GM23338 (cell line): Measurements from ENCODE around the gene ARRB1. TPM values are rescaled to one million over a fixed set of nuclear protein-coding genes. Genes with fewer than 3 reads are reported as not detected.

Experiments used
- ATAC-seq: fragments of 200-7000 bp; cut with Tn5 transposase; 3 replicates; pipeline ENCODE4 v1.9.1; 2020
- DNase-seq: peaks from one replicate; pipeline ENCODE4 v3.0.0-alpha.2; 2015; ENCODE audit warnings: low spot score
- H2AFZ ChIP-seq: fragments of 200-600 bp; sonication (generic); 2 replicates; pipeline ENCODE4 v1.8.0; 2016; ENCODE audit warnings: antibody characterized with exemption, mild to moderate bottlenecking, moderate library complexity
- H3F3A ChIP-seq: fragments of 200-600 bp; sonication (generic); replicated peaks from 2 replicates; pipeline ENCODE4 v1.8.0; 2017; ENCODE audit warnings: antibody characterized with exemption, mixed run types, low read depth
- H3K27ac ChIP-seq: fragments of 200-600 bp; sonication (generic); 2 replicates; pipeline ENCODE4 v1.6.1; 2016; ENCODE audit warnings: low read depth
- H3K27me3 ChIP-seq: fragments of 200-600 bp; sonication (generic); 2 replicates; pipeline ENCODE4 v1.8.0; 2016; ENCODE audit warnings: mild to moderate bottlenecking, mixed run types, moderate library complexity; ENCODE audit not compliant: insufficient read depth
- H3K36me3 ChIP-seq: fragments of 200-600 bp; sonication (generic); 2 replicates; pipeline ENCODE4 v1.8.0; 2016; ENCODE audit warnings: mild to moderate bottlenecking; ENCODE audit not compliant: insufficient read depth
- H3K4me1 ChIP-seq: fragments of 200-600 bp; sonication (generic); 2 replicates; pipeline ENCODE4 v1.8.0; 2016; ENCODE audit warnings: mild to moderate bottlenecking, moderate library complexity; ENCODE audit not compliant: insufficient read depth
- H3K4me2 ChIP-seq: fragments of 200-600 bp; sonication (generic); 2 replicates; pipeline ENCODE4 v1.7.1; 2017; ENCODE audit warnings: mixed run types
- H3K4me3 ChIP-seq: fragments of 200-600 bp; sonication (generic); 2 replicates; pipeline ENCODE4 v1.6.1; 2016; ENCODE audit warnings: mixed run types
- H3K79me2 ChIP-seq: fragments of 200-600 bp; sonication (generic); replicated peaks from 2 replicates; pipeline ENCODE4 v1.8.0; 2017; ENCODE audit warnings: mild to moderate bottlenecking; ENCODE audit not compliant: insufficient read depth
- H3K9me2 ChIP-seq: fragments of 200-600 bp; sonication (generic); 2 replicates; pipeline ENCODE4 v1.8.0; 2017; ENCODE audit not compliant: insufficient read depth
- H4K20me1 ChIP-seq: fragments of 200-600 bp; sonication (generic); replicated peaks from 2 replicates; pipeline ENCODE4 v1.8.0; 2017; ENCODE audit warnings: mild to moderate bottlenecking; ENCODE audit not compliant: insufficient read depth
- H3K27ac Mint-ChIP-seq: 2 replicates; pipeline ENCODE4 v1.8.0; 2020; ENCODE audit warnings: inconsistent platforms, mild to moderate bottlenecking, moderate library complexity, mixed read lengths
- H3K27me3 Mint-ChIP-seq: 3 replicates; pipeline ENCODE4 v1.8.0; 2022; ENCODE audit warnings: low read depth, mild to moderate bottlenecking, moderate library complexity, mixed read lengths, inconsistent platforms; ENCODE audit not compliant: insufficient read depth, poor library complexity
- H3K36me3 Mint-ChIP-seq: 3 replicates; pipeline ENCODE4 v1.8.0; 2021; ENCODE audit warnings: low read depth, mild to moderate bottlenecking, inconsistent platforms, moderate library complexity, mixed read lengths
- H3K4me1 Mint-ChIP-seq: 3 replicates; pipeline ENCODE4 v1.8.0; 2020; ENCODE audit warnings: mild to moderate bottlenecking, inconsistent platforms, mixed read lengths
- H3K4me3 Mint-ChIP-seq: 3 replicates; pipeline ENCODE4 v1.8.0; 2021; ENCODE audit warnings: moderate library complexity, mild to moderate bottlenecking, inconsistent platforms, mixed read lengths
- H3K9me3 Mint-ChIP-seq: 3 replicates; pipeline ENCODE4 v1.8.0; 2020; ENCODE audit warnings: moderate library complexity, mild to moderate bottlenecking, inconsistent platforms, mixed read lengths
- CTCF ChIP-seq, 2 experiments: fragments of 200-600 bp in 1 of 2; sonication (generic) in 1 of 2; conservative IDR thresholded peaks; 2 replicates each; pipeline versions ENCODE4 v1.5.1 to v1.6.1; 2016 to 2017; ENCODE audit warnings: antibody characterized with exemption in 2 of 2, low read depth in 2 of 2, mild to moderate bottlenecking in 2 of 2, moderate library complexity in 1 of 2
- EZH2 ChIP-seq: fragments of 200-600 bp; sonication (generic); IDR thresholded peaks from one replicate; pipeline ENCODE4 v1.8.0; 2017; ENCODE audit warnings: antibody characterized with exemption, mild to moderate bottlenecking, low read depth; ENCODE audit not compliant: unreplicated experiment
- NANOG ChIP-seq: IDR thresholded peaks from 2 replicates; pipeline ENCODE4 v1.6.1; 2016; ENCODE audit warnings: antibody characterized with exemption, borderline replicate concordance
- POLR2AphosphoS5 ChIP-seq: IDR thresholded peaks from 2 replicates; pipeline ENCODE4 v1.6.1; 2016; ENCODE audit warnings: antibody characterized with exemption, low read depth
- ZNF114 ChIP-seq: fragments of 250-450 bp; sonication (Bioruptor Pico); IDR thresholded peaks from 2 replicates; pipeline ENCODE4 v1.5.0; 2020; ENCODE audit warnings: mild to moderate bottlenecking, moderate library complexity
- ZNF331 ChIP-seq: fragments of 250-450 bp; sonication (Bioruptor Pico); IDR thresholded peaks from 2 replicates; pipeline ENCODE4 v1.5.0; 2020; ENCODE audit warnings: low read depth, mild to moderate bottlenecking, moderate library complexity
- polyA plus RNA-seq: library from polyadenylated mRNA; unstranded; fragments of >200 nt; fragmentation: Nextera tagmentation; extraction: Ambion mirVana; gene quantifications from 2 replicates; pipeline ENCODE4 v1.2.1, GENCODE V29; 2016
- total RNA-seq: library from RNA; depleted of rRNA; stranded (reverse); fragments of >200 nt; shearing (Covaris generic); gene quantifications from 2 replicates; pipeline ENCODE4 v1.2.3, GENCODE V29; 2014

ARRB1 gene
- total and polyA plus RNA-seq, 2 experiments from 2014 or later, result 6.3 to 11.1 TPM

DNA sequence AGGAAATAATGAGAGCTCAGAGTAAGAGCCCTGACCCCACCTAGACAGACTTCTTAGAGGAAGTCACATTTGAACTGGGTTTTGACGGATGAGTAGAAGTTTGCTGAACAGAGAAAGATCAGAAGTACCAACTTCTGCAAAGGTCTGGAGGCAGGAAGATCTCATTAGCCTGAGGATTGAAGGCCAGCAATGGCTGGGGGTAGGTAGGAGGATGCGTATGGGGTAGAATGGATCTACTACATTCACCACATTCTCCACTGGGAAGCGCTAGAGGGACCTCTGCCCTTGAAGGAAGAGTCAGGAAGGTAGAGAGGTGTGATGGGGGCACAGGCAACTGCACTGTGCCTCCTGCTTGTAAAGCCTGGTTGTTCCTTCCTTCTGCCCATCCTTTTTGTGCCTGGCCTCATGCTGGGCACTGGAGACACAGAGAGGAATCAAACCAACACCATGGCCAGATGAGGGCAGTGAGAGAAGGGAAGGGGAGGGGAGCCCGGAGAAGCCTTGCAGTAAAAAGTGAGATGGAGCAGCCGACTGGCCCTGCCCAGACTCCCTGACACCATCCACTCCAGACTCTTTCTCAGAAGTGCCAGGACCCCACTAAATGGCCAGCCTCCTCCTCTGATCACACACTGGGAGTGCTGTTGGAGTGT is 106.0 kb downstream of the ARRB1 start:
- no peak overlapping the region for H3K27ac Mint-ChIP-seq
- H3K4me1 ChIP-seq, result no peaks in the 10 kb centered on the region
- H3K36me3 ChIP-seq, result no peaks in the 10 kb centered on the region
- H4K20me1 ChIP-seq, result no peaks in the 10 kb centered on the region
- H3K9me2 ChIP-seq, result 0 out of 2 replicates have a peak, but pooled peaks cover 2% of the 10 kb centered on the region
- H2AFZ ChIP-seq, result no peak overlapping the region
- ATAC-seq (peak; percentile 50), DNase-seq (peak; percentile 72)
- H3K4me1 Mint-ChIP-seq, result peaks cover 5% of the 10 kb centered on the region; the same call in 2 of the 3 replicates
- no peak overlapping the region for H3K4me3 ChIP-seq
- no peaks in the 10 kb centered on the region for H3F3A ChIP-seq
- no peak for TF ChIP-seq NANOG
- TF ChIP-seq CTCF (conservative IDR thresholded peaks at IDR 0.05; ENCODE audit: low read depth in 2 of 2), result peak; percentile 47 to 67
- peaks cover 42% of the 10 kb centered on the region for H3K27me3 ChIP-seq
- no peak overlapping the region for H3K27ac ChIP-seq
- H3K36me3 Mint-ChIP-seq, result no peaks in the 10 kb centered on the region
- H3K9me3 Mint-ChIP-seq, result no peaks in the 10 kb centered on the region
- no peak overlapping the region for H3K4me3 Mint-ChIP-seq
- no peaks in the 10 kb centered on the region for H3K79me2 ChIP-seq
- peaks cover 38% of the 10 kb centered on the region for H3K27me3 Mint-ChIP-seq
- no peak overlapping the region for H3K4me2 ChIP-seq

DNA sequence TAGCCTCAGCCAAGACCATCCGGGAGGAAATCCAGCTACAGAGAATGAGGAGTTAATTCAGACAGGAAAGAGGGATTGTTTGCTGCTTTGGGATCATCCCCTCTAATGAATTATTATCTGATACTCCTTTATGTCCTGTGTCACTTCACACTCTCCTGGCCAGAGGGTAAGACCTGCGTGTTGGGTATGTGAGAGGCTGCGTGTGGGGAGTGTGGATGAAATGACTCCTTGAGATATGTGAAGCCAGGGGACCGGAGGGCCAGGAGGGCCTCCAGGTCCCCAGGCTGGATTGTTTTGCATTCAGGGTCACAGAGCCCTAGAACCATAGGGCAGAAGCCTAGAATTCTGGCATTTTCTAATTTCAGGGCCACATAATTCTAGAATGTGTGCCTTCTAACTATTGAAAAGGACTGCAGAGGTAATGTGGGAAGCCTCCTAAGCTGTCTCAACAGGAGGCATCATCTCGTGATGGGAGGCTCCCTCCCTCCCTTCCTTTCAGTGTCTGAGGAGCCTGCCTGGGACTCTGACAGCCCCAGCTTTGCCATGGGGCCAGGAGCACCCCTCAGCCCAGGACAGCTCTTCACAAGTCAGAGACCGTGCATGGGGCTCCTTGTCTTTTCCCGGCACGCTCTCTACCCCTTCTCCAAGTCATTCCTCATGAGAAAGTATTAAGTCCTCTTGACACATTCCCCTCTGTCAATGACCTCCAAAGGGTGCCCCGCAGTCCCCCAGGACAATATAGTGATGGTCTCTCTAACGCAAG is 107.2 kb downstream of the ARRB1 start:
- Histone ChIP-seq H3K9me2 (0 out of 2 replicates have a peak, but pooled peaks cover 2% of the 10 kb centered on the region), H3K36me3 (no peaks in the 10 kb centered on the region), H3K27me3 (peaks cover 54% of the 10 kb centered on the region), H3F3A (no peaks in the 10 kb centered on the region), H4K20me1 (no peaks in the 10 kb centered on the region), H3K4me2 (no peak overlapping the region), H2AFZ (no peak overlapping the region), H3K4me3 (no peak overlapping the region), H3K27ac (no peak overlapping the region), H3K79me2 (no peaks in the 10 kb centered on the region), H3K4me1 (peaks cover 11% of the 10 kb centered on the region; the same call in 1 of the 2 replicates)
- no peak for ATAC-seq
- no peaks in the 10 kb centered on the region for H3K9me3 Mint-ChIP-seq
- no peak for DNase-seq
- H3K36me3 Mint-ChIP-seq, result no peaks in the 10 kb centered on the region
- TF ChIP-seq EZH2 (no peak), POLR2AphosphoS5 (no peak), ZNF114 (CRISPR knock-in tag) (no peak), ZNF331 (no peak)
- peaks cover 42% of the 10 kb centered on the region for H3K27me3 Mint-ChIP-seq
- H3K4me1 Mint-ChIP-seq, result peaks cover 12% of the 10 kb centered on the region
- no peak overlapping the region for H3K27ac Mint-ChIP-seq
- H3K4me3 Mint-ChIP-seq, result no peak overlapping the region
